ENCODE data around the gene GALNT3.

GALNT3 gene

DNA sequence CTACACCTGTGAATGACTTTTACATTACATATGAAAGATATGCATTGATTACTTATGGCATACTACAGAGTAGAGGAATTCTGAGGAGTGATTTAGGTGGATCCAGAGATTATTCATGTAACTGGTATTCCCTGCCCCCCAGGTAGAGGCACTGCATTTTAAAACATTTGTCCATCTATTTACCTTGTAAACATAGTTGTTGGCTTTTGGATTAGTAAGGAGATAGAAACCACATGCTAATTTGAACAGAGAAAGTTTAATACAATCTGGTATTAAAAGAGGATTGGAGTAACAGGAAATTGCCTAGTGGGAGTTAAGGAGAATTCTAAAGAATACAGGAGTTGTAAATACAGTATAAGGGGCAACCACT is 15.9 kb downstream of the GALNT3 start:
- no peak for TF ChIP-seq TAF1 (IDR thresholded peaks at IDR 0.05; ENCODE audit: borderline replicate concordance, insufficient read depth, low read length)
- no peak for TF ChIP-seq FOXP2 (optimal IDR thresholded peaks at IDR 0.05; ENCODE audit: borderline replicate concordance, extremely low read depth, extremely low read length, insufficient read depth)
- TF ChIP-seq, protein P1, sequence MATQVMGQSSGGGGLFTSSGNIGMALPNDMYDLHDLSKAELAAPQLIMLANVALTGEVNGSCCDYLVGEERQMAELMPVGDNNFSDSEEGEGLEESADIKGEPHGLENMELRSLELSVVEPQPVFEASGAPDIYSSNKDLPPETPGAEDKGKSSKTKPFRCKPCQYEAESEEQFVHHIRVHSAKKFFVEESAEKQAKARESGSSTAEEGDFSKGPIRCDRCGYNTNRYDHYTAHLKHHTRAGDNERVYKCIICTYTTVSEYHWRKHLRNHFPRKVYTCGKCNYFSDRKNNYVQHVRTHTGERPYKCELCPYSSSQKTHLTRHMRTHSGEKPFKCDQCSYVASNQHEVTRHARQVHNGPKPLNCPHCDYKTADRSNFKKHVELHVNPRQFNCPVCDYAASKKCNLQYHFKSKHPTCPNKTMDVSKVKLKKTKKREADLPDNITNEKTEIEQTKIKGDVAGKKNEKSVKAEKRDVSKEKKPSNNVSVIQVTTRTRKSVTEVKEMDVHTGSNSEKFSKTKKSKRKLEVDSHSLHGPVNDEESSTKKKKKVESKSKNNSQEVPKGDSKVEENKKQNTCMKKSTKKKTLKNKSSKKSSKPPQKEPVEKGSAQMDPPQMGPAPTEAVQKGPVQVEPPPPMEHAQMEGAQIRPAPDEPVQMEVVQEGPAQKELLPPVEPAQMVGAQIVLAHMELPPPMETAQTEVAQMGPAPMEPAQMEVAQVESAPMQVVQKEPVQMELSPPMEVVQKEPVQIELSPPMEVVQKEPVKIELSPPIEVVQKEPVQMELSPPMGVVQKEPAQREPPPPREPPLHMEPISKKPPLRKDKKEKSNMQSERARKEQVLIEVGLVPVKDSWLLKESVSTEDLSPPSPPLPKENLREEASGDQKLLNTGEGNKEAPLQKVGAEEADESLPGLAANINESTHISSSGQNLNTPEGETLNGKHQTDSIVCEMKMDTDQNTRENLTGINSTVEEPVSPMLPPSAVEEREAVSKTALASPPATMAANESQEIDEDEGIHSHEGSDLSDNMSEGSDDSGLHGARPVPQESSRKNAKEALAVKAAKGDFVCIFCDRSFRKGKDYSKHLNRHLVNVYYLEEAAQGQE (IDR thresholded peaks at IDR 0.05; ENCODE audit: insufficient read depth in 1 of 2, low read depth in 2 of 2, low read length in 2 of 2) = no peak
- no peak for TF ChIP-seq POLR2AphosphoS5 (IDR thresholded peaks at IDR 0.05; ENCODE audit: low read depth, low read length)
- no peak for TF ChIP-seq SIN3A (IDR thresholded peaks at IDR 0.05; ENCODE audit: borderline replicate concordance, insufficient read depth, low read length)

DNA sequence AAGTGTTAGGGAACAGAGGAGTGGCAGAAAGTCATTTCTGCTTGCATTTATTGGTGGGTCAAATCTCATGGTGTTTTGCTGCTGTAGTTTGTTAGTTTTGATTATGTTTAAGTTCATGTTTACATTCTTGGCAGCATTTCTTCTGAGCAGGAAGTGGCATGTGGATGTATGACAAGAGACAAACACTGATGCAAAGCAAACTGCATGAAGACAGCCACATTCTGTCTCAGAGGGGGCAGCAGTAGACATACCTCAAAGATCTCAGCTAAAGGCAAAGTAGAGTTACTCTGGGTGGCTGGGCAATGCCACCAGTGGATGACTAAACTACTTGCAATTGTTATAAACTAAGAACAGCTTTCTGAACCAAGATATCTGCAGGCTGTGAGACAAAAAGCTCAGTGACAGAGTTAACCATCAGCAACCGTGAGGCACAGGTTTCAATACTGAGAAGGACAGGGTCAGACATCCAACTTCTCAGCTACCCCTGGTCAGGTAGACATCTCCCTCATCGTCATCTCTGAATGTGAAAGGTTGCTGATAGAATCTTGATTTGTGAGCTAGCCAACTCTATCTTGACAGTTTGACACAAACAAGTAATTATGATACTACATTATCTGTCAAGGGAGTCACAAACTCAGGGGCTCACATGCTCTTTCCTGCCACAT is 16.4 kb downstream of the GALNT3 start:
- TF ChIP-seq, protein P1 (IDR thresholded peaks at IDR 0.05; ENCODE audit: insufficient read depth in 1 of 2, low read depth in 2 of 2, low read length in 2 of 2) = no peak
- TF ChIP-seq TAF1 (IDR thresholded peaks at IDR 0.05; ENCODE audit: borderline replicate concordance, insufficient read depth, low read length) = no peak
- TF ChIP-seq FOXP2 (optimal IDR thresholded peaks at IDR 0.05; ENCODE audit: borderline replicate concordance, extremely low read depth, extremely low read length, insufficient read depth) = no peak
- no peak for TF ChIP-seq POLR2AphosphoS5 (IDR thresholded peaks at IDR 0.05; ENCODE audit: low read depth, low read length)
- no peak for TF ChIP-seq SIN3A (IDR thresholded peaks at IDR 0.05; ENCODE audit: borderline replicate concordance, insufficient read depth, low read length)

DNA sequence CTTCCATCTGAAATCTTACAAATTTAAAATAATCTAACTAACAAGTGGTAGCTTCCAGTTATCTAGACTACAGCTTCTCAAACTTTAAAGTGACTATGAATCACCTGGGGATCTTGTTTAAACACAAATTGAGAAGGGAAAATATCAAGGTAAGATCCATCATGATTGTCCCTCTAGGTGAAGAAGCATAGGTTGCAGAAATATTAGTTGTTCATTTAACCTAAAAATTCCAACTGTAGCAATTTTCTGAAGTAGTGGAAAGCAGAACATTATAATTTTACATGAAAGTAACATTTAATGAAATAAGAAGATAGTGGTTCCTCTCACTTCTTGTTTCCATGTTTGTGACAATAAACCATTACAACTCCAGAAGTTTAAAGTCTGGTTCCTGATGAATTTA is 17.3 kb downstream of the GALNT3 start:
- TF ChIP-seq, protein P1 (IDR thresholded peaks at IDR 0.05; ENCODE audit: insufficient read depth in 1 of 2, low read depth in 2 of 2, low read length in 2 of 2) = no peak
- TF ChIP-seq SIN3A (IDR thresholded peaks at IDR 0.05; ENCODE audit: borderline replicate concordance, insufficient read depth, low read length) (no peak), TAF1 (IDR thresholded peaks at IDR 0.05; ENCODE audit: borderline replicate concordance, insufficient read depth, low read length) (no peak), FOXP2 (optimal IDR thresholded peaks at IDR 0.05; ENCODE audit: borderline replicate concordance, extremely low read depth, extremely low read length, insufficient read depth) (no peak), POLR2AphosphoS5 (IDR thresholded peaks at IDR 0.05; ENCODE audit: low read depth, low read length) (no peak)

DNA sequence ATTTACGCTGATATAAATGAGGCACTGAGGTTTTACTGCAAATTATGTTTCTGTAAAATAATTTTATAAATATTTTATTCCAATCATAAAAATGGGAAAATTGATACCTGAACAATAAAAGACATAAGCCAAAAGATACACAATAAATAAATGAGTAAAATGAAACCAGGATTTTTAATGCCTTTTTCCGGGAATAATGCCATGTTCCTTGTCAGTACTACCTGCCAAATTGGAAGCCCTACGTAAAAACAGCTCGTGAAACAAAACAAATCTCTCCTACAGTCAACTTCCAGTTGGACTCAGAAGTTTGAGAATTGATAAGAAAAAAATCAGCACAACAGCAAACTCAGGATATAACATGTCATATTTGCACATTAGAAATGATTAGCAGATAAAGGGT is 18.0 kb downstream of the GALNT3 start:
- TF ChIP-seq TAF1 (IDR thresholded peaks at IDR 0.05; ENCODE audit: borderline replicate concordance, insufficient read depth, low read length) (no peak), SIN3A (IDR thresholded peaks at IDR 0.05; ENCODE audit: borderline replicate concordance, insufficient read depth, low read length) (no peak), FOXP2 (optimal IDR thresholded peaks at IDR 0.05; ENCODE audit: borderline replicate concordance, extremely low read depth, extremely low read length, insufficient read depth) (no peak), POLR2AphosphoS5 (IDR thresholded peaks at IDR 0.05; ENCODE audit: low read depth, low read length) (no peak)
- TF ChIP-seq, protein P1 (IDR thresholded peaks at IDR 0.05; ENCODE audit: insufficient read depth in 1 of 2, low read depth in 2 of 2, low read length in 2 of 2) = no peak

Data from PFSK-1 (cell line).